IPS-20b (cell line): ENCODE results near the gene ASPN.

Experiments used
- H3K27ac ChIP-seq: one replicate; pipeline ENCODE4 v1.5.1; 2013; ENCODE audit warnings: low read length
- H3K27me3 ChIP-seq: 2 replicates; pipeline ENCODE4 v1.6.1; 2013; ENCODE audit warnings: mild to moderate bottlenecking, low read length, inconsistent platforms; ENCODE audit not compliant: insufficient read depth
- H3K36me3 ChIP-seq: 2 replicates; pipeline ENCODE4 v1.6.1; 2013; ENCODE audit warnings: low read depth, mild to moderate bottlenecking, inconsistent platforms, low read length, moderate library complexity; ENCODE audit not compliant: insufficient read depth
- H3K4me1 ChIP-seq: 2 replicates; pipeline ENCODE4 v1.6.1; 2013; ENCODE audit warnings: mild to moderate bottlenecking, control low read depth, inconsistent platforms, low read length, moderate library complexity; ENCODE audit not compliant: insufficient read depth
- H3K4me3 ChIP-seq: 2 replicates; pipeline ENCODE4 v1.5.1; 2013; ENCODE audit warnings: mild to moderate bottlenecking, low read length, inconsistent platforms
- H3K9ac ChIP-seq: 2 replicates; pipeline ENCODE4 v1.6.1; 2013; ENCODE audit warnings: low read depth, mild to moderate bottlenecking, inconsistent platforms, low read length, moderate library complexity
- H3K9me3 ChIP-seq: 2 replicates; pipeline ENCODE4 v1.6.1; 2013; ENCODE audit warnings: mild to moderate bottlenecking, low read depth, low read length, inconsistent platforms; ENCODE audit not compliant: insufficient read depth

Gene ASPN

GRCh38 chr9:92501671-92502393 lies 19.5 kb upstream of the ASPN start:
- no peak overlapping the region for H3K4me3 ChIP-seq
- no peak overlapping the region for H3K9ac ChIP-seq
- H3K4me1 ChIP-seq = peaks cover 8% of the 10 kb centered on the region; the same call in 1 of the 2 replicates
- H3K27ac ChIP-seq = no peak overlapping the region
- H3K9me3 ChIP-seq = no peaks in the 10 kb centered on the region
- H3K36me3 ChIP-seq = no peaks in the 10 kb centered on the region
- H3K27me3 ChIP-seq = no peaks in the 10 kb centered on the region

- no peaks in the 10 kb centered on the region for H3K27me3 ChIP-seq
- H3K36me3 ChIP-seq = no peaks in the 10 kb centered on the region
- no peak overlapping the region for H3K9ac ChIP-seq
- H3K27ac ChIP-seq = no peak overlapping the region
- H3K4me3 ChIP-seq = no peak overlapping the region
- H3K9me3 ChIP-seq = no peaks in the 10 kb centered on the region
- 0 out of 2 replicates have a peak, but pooled peaks cover 8% of the 10 kb centered on the region for H3K4me1 ChIP-seq
These were observed 18.4 kb upstream of the ASPN start for GRCh38 chr9:92500725-92501124.

GRCh38 chr9:92499701-92500100 lies 17.4 kb upstream of the ASPN start:
- no peaks in the 10 kb centered on the region for H3K9me3 ChIP-seq
- H3K27ac ChIP-seq = no peak overlapping the region
- H3K9ac ChIP-seq = no peak overlapping the region
- no peaks in the 10 kb centered on the region for H3K27me3 ChIP-seq
- no peaks in the 10 kb centered on the region for H3K36me3 ChIP-seq
- H3K4me3 ChIP-seq = no peak overlapping the region
- H3K4me1 ChIP-seq = 0 out of 2 replicates have a peak, but pooled peaks cover 8% of the 10 kb centered on the region

DNA sequence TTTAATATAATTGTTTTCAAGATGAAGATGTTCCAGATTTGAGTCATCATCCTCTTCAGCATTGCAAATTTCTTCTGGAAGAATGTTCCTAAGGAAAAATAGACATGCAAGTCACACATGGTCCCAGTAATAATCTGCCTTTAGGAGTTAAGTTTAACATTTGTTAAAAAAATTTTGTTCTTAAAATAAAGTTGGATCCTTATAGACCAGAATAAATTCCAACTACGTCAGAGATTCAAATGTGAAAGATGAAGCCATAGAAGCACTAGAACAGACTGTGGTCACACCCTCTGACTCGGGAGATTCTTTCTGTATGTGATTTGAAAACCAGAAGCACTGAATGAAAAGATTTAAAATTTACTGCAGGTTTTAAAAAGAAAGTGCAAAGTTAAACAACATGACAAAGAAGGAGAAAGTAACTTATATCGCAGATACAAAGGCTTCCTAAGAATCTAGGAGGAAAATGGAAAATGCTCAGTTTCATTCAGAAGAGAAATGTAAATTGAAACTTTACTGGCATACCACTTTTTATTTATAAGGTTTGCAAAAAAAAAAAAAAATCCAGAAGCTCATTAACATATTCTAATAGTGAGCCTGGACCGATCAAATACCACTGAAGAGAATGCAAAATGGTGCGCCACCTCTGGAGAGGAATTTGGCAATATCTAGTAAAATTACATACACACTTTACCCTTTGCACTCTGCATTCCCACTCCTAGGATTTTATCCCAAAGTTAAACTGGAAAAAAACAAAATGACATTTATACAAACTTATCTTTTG lies 14.3 kb upstream of the ASPN start:
- H3K36me3 ChIP-seq = no peaks in the 10 kb centered on the region
- H3K9ac ChIP-seq = no peak overlapping the region
- no peak overlapping the region for H3K4me3 ChIP-seq
- H3K4me1 ChIP-seq = no peaks in the 10 kb centered on the region
- no peaks in the 10 kb centered on the region for H3K27me3 ChIP-seq
- no peaks in the 10 kb centered on the region for H3K9me3 ChIP-seq
- H3K27ac ChIP-seq = no peak overlapping the region

- no peaks in the 10 kb centered on the region for H3K36me3 ChIP-seq
- H3K27ac ChIP-seq = no peak overlapping the region
- no peaks in the 10 kb centered on the region for H3K27me3 ChIP-seq
- no peaks in the 10 kb centered on the region for H3K4me1 ChIP-seq
- no peak overlapping the region for H3K9ac ChIP-seq
- no peaks in the 10 kb centered on the region for H3K9me3 ChIP-seq
- no peak overlapping the region for H3K4me3 ChIP-seq
These were observed 12.6 kb upstream of the ASPN start for GRCh38 chr9:92494856-92495255.

- Histone ChIP-seq H3K4me1 (no peaks in the 10 kb centered on the region), H3K4me3 (no peak overlapping the region), H3K36me3 (no peaks in the 10 kb centered on the region), H3K9me3 (no peaks in the 10 kb centered on the region), H3K27me3 (no peaks in the 10 kb centered on the region), H3K27ac (no peak overlapping the region), H3K9ac (no peak overlapping the region)
These were observed 11.6 kb upstream of the ASPN start for GRCh38 chr9:92493749-92494387.

DNA sequence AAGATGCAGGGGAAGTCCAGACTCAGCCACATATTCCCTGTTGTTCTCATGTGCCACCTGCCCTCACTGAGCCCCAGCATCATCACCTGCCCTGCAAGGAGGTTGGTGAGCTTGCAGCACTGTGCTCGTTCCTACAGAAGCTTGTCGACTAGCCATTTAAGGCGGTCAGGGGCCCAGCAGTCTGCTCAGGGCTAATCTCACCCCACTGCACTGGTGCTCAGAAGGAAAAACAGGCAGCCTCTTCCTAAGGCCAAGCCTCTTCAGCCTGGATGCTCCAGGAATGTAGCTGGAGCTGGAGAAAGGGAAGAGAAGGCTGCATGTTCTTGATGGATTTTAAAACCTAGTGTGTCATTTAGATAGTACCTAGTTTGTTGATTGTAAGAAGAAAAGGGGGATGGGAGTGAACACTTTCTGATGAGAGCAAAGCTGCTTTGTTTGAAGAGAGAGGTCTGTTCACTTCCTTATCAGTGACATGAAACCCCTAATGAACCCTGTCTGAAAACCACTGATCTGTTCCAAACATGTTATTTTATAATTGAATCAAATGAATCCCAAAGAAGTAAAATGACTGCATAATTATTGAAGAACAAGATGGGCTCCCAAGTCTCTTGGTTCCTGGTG lies 10.6 kb upstream of the ASPN start:
- Histone ChIP-seq H3K36me3 (no peaks in the 10 kb centered on the region), H3K4me3 (no peak overlapping the region), H3K9me3 (no peaks in the 10 kb centered on the region), H3K27me3 (no peaks in the 10 kb centered on the region), H3K9ac (no peak overlapping the region), H3K27ac (no peak overlapping the region), H3K4me1 (no peaks in the 10 kb centered on the region)

GRCh38 chr9:92488681-92489550 lies 6.6 kb upstream of the ASPN start:
- no peak overlapping the region for H3K9ac ChIP-seq

DNA sequence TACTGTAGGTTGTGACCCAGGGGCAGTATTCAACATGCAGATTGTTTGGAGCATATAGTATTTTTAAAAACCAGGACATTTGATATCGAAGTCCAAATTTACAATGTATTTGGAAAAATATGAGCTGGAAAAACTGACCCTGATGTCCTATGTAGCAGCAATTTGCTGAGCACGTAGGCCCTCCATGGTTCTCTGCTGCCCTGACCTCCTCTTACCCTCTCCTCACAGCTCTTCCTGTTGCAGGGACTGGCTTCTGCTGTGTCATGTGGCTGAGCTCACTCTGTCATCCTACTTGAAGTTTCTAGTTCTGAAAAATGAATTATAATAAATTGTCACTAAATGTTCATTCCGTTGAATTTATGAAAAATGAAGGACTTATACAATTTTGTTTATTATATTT lies 4.1 kb upstream of the ASPN start:
- H3K27me3 ChIP-seq = no peaks in the 10 kb centered on the region
- H3K9me3 ChIP-seq = no peaks in the 10 kb centered on the region
- peaks cover 2% of the 10 kb centered on the region; the same call in 1 of the 2 replicates for H3K4me1 ChIP-seq
- H3K36me3 ChIP-seq = no peaks in the 10 kb centered on the region
- no peak overlapping the region for H3K9ac ChIP-seq
- H3K4me3 ChIP-seq = no peak overlapping the region
- no peak overlapping the region for H3K27ac ChIP-seq

More at GRCh38 chr9:92488681-92489550, 6.6 kb upstream of the ASPN start:
- Histone ChIP-seq H3K9me3 (no peaks in the 10 kb centered on the region), H3K36me3 (no peaks in the 10 kb centered on the region), H3K27ac (no peak overlapping the region), H3K4me3 (no peak overlapping the region), H3K4me1 (no peaks in the 10 kb centered on the region), H3K27me3 (no peaks in the 10 kb centered on the region)

DNA sequence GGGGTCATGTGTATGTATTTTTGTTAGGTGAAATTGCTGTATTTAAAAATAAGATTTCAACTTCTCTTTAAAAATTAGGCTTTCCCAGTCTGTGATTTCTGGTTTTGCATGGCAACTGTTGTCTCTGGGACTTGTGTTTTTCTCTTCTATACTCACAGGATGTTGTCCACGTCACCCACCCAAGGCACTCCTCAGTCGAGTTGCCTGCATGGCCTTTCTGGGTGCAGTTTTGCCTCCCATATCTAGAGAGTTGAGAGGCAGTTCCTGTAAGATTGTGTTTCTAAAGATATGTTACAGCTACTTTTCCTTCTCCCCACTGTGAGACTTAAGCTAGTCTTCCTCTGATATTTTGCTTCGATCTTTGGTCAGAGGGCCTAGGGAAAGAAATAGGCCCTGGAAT lies 2.3 kb upstream of the ASPN start:
- no peaks in the 10 kb centered on the region for H3K9me3 ChIP-seq
- no peaks in the 10 kb centered on the region for H3K36me3 ChIP-seq
- no peaks in the 10 kb centered on the region for H3K27me3 ChIP-seq
- H3K27ac ChIP-seq = no peak overlapping the region
- no peak overlapping the region for H3K9ac ChIP-seq
- H3K4me1 ChIP-seq = peaks cover 19% of the 10 kb centered on the region
- H3K4me3 ChIP-seq = no peak overlapping the region
